K562 (cell line): ENCODE data around the gene ADM2. TPM values are rescaled to one million over a fixed set of nuclear protein-coding genes. Genes with fewer than 3 reads are reported as not detected.

Experiments
- E2F6 ChIP-seq, 2 experiments: IDR thresholded peaks; 2 replicates each; pipeline ENCODE4 v1.6.1; 2011; ENCODE audit warnings: borderline replicate concordance in 1 of 2, control low read depth in 1 of 2, low read depth in 1 of 2, low read length in 1 of 2, mild to moderate bottlenecking in 1 of 2, mixed read lengths in 1 of 2, moderate library complexity in 1 of 2; ENCODE audit not compliant: insufficient read depth in 1 of 2, insufficient read length in 1 of 2, poor library complexity in 1 of 2, severe bottlenecking in 1 of 2; ENCODE audit errors: extremely low read depth in 1 of 2
- GTF2F1 ChIP-seq: IDR thresholded peaks from 2 replicates; pipeline ENCODE4 v1.6.1; 2011; ENCODE audit warnings: low read depth, low read length, improper control_type of control experiment
- IFI16 ChIP-seq: fragments of 250-450 bp; sonication (Bioruptor Pico); IDR thresholded peaks from 2 replicates; pipeline ENCODE4 v2.1.2; 2022; ENCODE audit warnings: mild to moderate bottlenecking, inconsistent platforms
- JUNB ChIP-seq: fragments of 450-650 bp; formaldehyde crosslinking; conservative IDR thresholded peaks from 2 replicates; pipeline ENCODE4 v1.4.0; 2020; ENCODE audit warnings: mild to moderate bottlenecking
- MLX ChIP-seq, 2 experiments: fragments of 450-650 bp in 1 of 2; sonication (generic) in 1 of 2; formaldehyde crosslinking; conservative IDR thresholded peaks; 2 replicates each; pipeline versions ENCODE4 v1.4.0 to v1.8.1; 2020 to 2022; ENCODE audit warnings: mild to moderate bottlenecking in 1 of 2, missing genetic modification reagents in 1 of 2
- NCOA4 ChIP-seq: fragments of 450-650 bp; IDR thresholded peaks from 2 replicates; pipeline ENCODE4 v1.6.1; 2018; ENCODE audit warnings: mild to moderate bottlenecking; ENCODE audit not compliant: partially characterized antibody
- NFIC ChIP-seq: fragments of 450-650 bp; IDR thresholded peaks from 2 replicates; pipeline ENCODE4 v1.6.1; 2017; ENCODE audit warnings: mild to moderate bottlenecking, inconsistent platforms
- PHTF2 ChIP-seq: fragments of 250-450 bp; sonication (Bioruptor Pico); IDR thresholded peaks from 2 replicates; pipeline ENCODE4 v1.5.0; 2021; ENCODE audit warnings: mild to moderate bottlenecking
- REST ChIP-seq, 2 experiments: fragments of 450-650 bp; formaldehyde crosslinking in 1 of 2; IDR thresholded peaks; 2 replicates each; pipeline versions ENCODE4 v1.4.0 to v1.6.1; 2014 to 2020; ENCODE audit warnings: mild to moderate bottlenecking in 2 of 2, borderline replicate concordance in 1 of 2, low read depth in 1 of 2
- RHOXF2B ChIP-seq: fragments of 250-450 bp; sonication (Bioruptor Pico); conservative IDR thresholded peaks from 2 replicates; pipeline ENCODE4 v1.5.1; 2021
- SMARCA4 ChIP-seq: fragments of 450-650 bp; IDR thresholded peaks from 2 replicates; pipeline ENCODE4 v1.6.1; 2016
- SNAPC5 ChIP-seq: fragments of 250-450 bp; sonication (Bioruptor Pico); IDR thresholded peaks from 2 replicates; pipeline ENCODE4 v1.8.0; 2021; ENCODE audit warnings: moderate library complexity, mild to moderate bottlenecking, inconsistent platforms
- TAL1 ChIP-seq: fragments of 450-650 bp; IDR thresholded peaks from 2 replicates; pipeline ENCODE4 v1.6.1; 2016; ENCODE audit warnings: mild to moderate bottlenecking
- ZBED1 ChIP-seq: IDR thresholded peaks from 2 replicates; pipeline ENCODE4 v1.6.1; 2014
- ZNF3 ChIP-seq: fragments of 250-450 bp; sonication (Bioruptor Pico); IDR thresholded peaks from 2 replicates; pipeline ENCODE4 v1.5.0; 2021; ENCODE audit warnings: mild to moderate bottlenecking, moderate library complexity
- ZNF41 ChIP-seq: fragments of 250-450 bp; sonication (Bioruptor Pico); conservative IDR thresholded peaks from 2 replicates; pipeline ENCODE4 v1.4.0; 2020; ENCODE audit warnings: mild to moderate bottlenecking
- polyA plus RNA-seq, 8 experiments: library from polyadenylated mRNA; depleted of rRNA in 4 of 8; stranded (reverse) in 5 of 8; unstranded in 3 of 8; fragments of >200 nt; fragmentation: Nextera tagmentation in 2 of 8; fragmentation: Illumina TruSeq in 1 of 8; extraction: Ambion mirVana in 2 of 8; extraction: Trizol in 1 of 8; gene quantifications; 2 replicates each; pipeline versions ENCODE4 v1.2.1 to v1.2.3, GENCODE V29; 2011 to 2014; ENCODE audit warnings: inconsistent platforms in 1 of 8, missing spikeins in 1 of 8
- total RNA-seq, 7 experiments: library from RNA; depleted of rRNA in 6 of 7; stranded (reverse); fragments of >200 nt in 6 of 7; fragmentation: Illumina TruSeq in 2 of 7; extraction: Trizol in 2 of 7; gene quantifications; 2 replicates each; pipeline versions ENCODE4 v1.2.1 to v1.2.3, GENCODE V29; 2011 to 2021; ENCODE audit warnings: low replicate concordance in 1 of 7

ADM2 gene
- total and polyA plus RNA-seq, 9 of the 15 experiments (the other 6 are each of a cell fraction or from before 2014, with no cell fraction given), result 0.11 to 5.1 (median 0.38) TPM

GRCh38 chr22:50498322-50498890, 17.1 kb downstream of the ADM2 start (continued):
- TF ChIP-seq NCOA4 (no peak), GTF2F1 (no peak), ZNF41 (no peak), JUNB (no peak), RHOXF2B (CRISPR knock-in tag) (no peak), ZNF3 (no peak), SNAPC5 (CRISPR knock-in tag) (no peak), IFI16 (CRISPR knock-in tag) (no peak), MLX (CRISPR knock-in tag; conservative IDR thresholded peaks at IDR 0.05) (no peak), SMARCA4 (no peak), PHTF2 (no peak), REST (IDR thresholded peaks at IDR 0.05; ENCODE audit: borderline replicate concordance) (peak; percentile 89), REST (CRISPR knock-in tag; IDR thresholded peaks at IDR 0.05; ENCODE audit: low read depth) (0 out of 2 replicates have a peak, but pooled peaks have one; percentile 49), E2F6 (IDR thresholded peaks at IDR 0.05; ENCODE audit: borderline replicate concordance in 1 of 2, extremely low read depth in 1 of 2, insufficient read depth in 1 of 2, insufficient read length in 1 of 2, low read depth in 1 of 2, low read length in 1 of 2, poor library complexity in 1 of 2, severe bottlenecking in 1 of 2) (no peak), ZBED1 (no peak), TAL1 (0 out of 2 replicates have a peak, but pooled peaks have one; percentile 7), NFIC (no peak)
